IMR-90 (cell line): ENCODE data around the gene AP3D1. TPM values are rescaled to one million over a fixed set of nuclear protein-coding genes. Genes with fewer than 3 reads are reported as not detected.

ENCODE experiments used
- ATAC-seq: fragments of 200-7000 bp; cut with Tn5 transposase; 2 replicates; pipeline ENCODE4 v1.9.1; 2020; ENCODE audit warnings: low read depth, mild to moderate bottlenecking, moderate library complexity
- BruUV-seq: library from RNA; stranded (reverse); fragments of 400-500 nt; replicated peaks from 2 replicates; lab custom pipeline; 2021; lab: Mats Ljungman, UMichigan
- CTCF ChIA-PET: fragments of 300-600 bp; formaldehyde crosslinking; extraction: SDS; loops from one replicate; lab custom pipeline; 2021; ENCODE audit warnings: antibody characterized with exemption; lab: Yijun Ruan, JAX
- POLR2A ChIA-PET: fragments of 300-600 bp; sonication (Branson Sonifier 250); formaldehyde crosslinking; loops from one replicate; lab custom pipeline; 2022; ENCODE audit warnings: antibody characterized with exemption; ENCODE audit not compliant: unreplicated experiment; lab: Charles Lee
- DNase-seq: peaks from one replicate; pipeline ENCODE4 v3.0.0; 2013
- H2AFZ ChIP-seq: replicated peaks from 2 replicates; pipeline ENCODE3; 2013; ENCODE audit warnings: low read length, mild to moderate bottlenecking; ENCODE audit not compliant: poor library complexity
- H2AK5ac ChIP-seq: 2 replicates; pipeline ENCODE4 v1.6.1; 2013; ENCODE audit warnings: low read depth, low read length, inconsistent platforms
- H2AK9ac ChIP-seq: replicated peaks from 2 replicates; pipeline ENCODE3; 2013; ENCODE audit warnings: mild to moderate bottlenecking, low read depth, low read length, moderate library complexity; ENCODE audit not compliant: poor library complexity
- H2BK120ac ChIP-seq: 2 replicates; pipeline ENCODE4 v1.6.1; 2013; ENCODE audit warnings: low read depth, low read length, inconsistent platforms
- H2BK15ac ChIP-seq: 3 replicates; pipeline ENCODE4 v1.6.1; 2013; ENCODE audit warnings: low read depth, low read length, inconsistent platforms
- H2BK20ac ChIP-seq: 2 replicates; pipeline ENCODE4 v1.6.1; 2013; ENCODE audit warnings: low read depth, mild to moderate bottlenecking, inconsistent platforms, low read length, moderate library complexity
- H2BK5ac ChIP-seq: 2 replicates; pipeline ENCODE4 v1.6.1; 2013; ENCODE audit warnings: mild to moderate bottlenecking, low read depth, low read length, inconsistent platforms; ENCODE audit not compliant: poor library complexity, severe bottlenecking
- H3K14ac ChIP-seq: replicated peaks from 2 replicates; pipeline ENCODE4 v1.6.1; 2013; ENCODE audit warnings: low read depth, low read length, inconsistent platforms
- H3K18ac ChIP-seq: 2 replicates; pipeline ENCODE4 v1.6.1; 2013; ENCODE audit warnings: low read depth, low read length, control low read depth
- H3K23ac ChIP-seq: 2 replicates; pipeline ENCODE4 v1.6.1; 2013; ENCODE audit warnings: low read depth, low read length, inconsistent platforms
- H3K27ac ChIP-seq: 2 replicates; pipeline ENCODE4 v1.5.1; 2013; ENCODE audit warnings: mild to moderate bottlenecking, control low read depth, low read length; ENCODE audit not compliant: insufficient read depth
- H3K27me3 ChIP-seq: 2 replicates; pipeline ENCODE4 v1.6.1; 2013; ENCODE audit warnings: low read length; ENCODE audit not compliant: control insufficient read depth, insufficient read depth
- H3K36me3 ChIP-seq: 2 replicates; pipeline ENCODE4 v1.6.1; 2013; ENCODE audit warnings: low read length, mixed read lengths; ENCODE audit not compliant: control insufficient read depth, insufficient read depth
- H3K4ac ChIP-seq: 2 replicates; pipeline ENCODE4 v1.6.1; 2013; ENCODE audit warnings: low read depth, low read length, inconsistent platforms
- H3K4me1 ChIP-seq: 2 replicates; pipeline ENCODE4 v1.6.1; 2013; ENCODE audit warnings: low read length, mixed read lengths; ENCODE audit not compliant: control insufficient read depth, insufficient read depth
- H3K4me2 ChIP-seq: 2 replicates; pipeline ENCODE4 v1.6.1; 2013; ENCODE audit warnings: low read depth, mild to moderate bottlenecking, control low read depth, low read length, moderate library complexity
- H3K4me3 ChIP-seq: 2 replicates; pipeline ENCODE4 v1.5.1; 2013; ENCODE audit warnings: low read depth, mild to moderate bottlenecking, control low read depth, low read length, moderate library complexity; ENCODE audit not compliant: insufficient read depth
- H3K56ac ChIP-seq: 2 replicates; pipeline ENCODE4 v1.6.1; 2013; ENCODE audit warnings: low read length, inconsistent platforms; ENCODE audit not compliant: insufficient read depth; ENCODE audit errors: extremely low read depth
- H3K79me1 ChIP-seq, 2 experiments: 2 replicates each; pipeline ENCODE4 v1.6.1; 2013; ENCODE audit warnings: low read length in 2 of 2, inconsistent platforms in 1 of 2, low read depth in 1 of 2
- H3K9ac ChIP-seq: 2 replicates; pipeline ENCODE4 v1.6.1; 2013; ENCODE audit warnings: low read depth, low read length, control low read depth
- H3K9me1 ChIP-seq: 2 replicates; pipeline ENCODE4 v1.6.1; 2013; ENCODE audit warnings: low read length, inconsistent platforms; ENCODE audit not compliant: insufficient read depth
- H3K9me3 ChIP-seq: 2 replicates; pipeline ENCODE4 v1.6.1; 2013; ENCODE audit warnings: low read length; ENCODE audit not compliant: control insufficient read depth, insufficient read depth
- H4K20me1 ChIP-seq: 2 replicates; pipeline ENCODE4 v1.6.1; 2013; ENCODE audit warnings: low read length, inconsistent platforms; ENCODE audit not compliant: insufficient read depth
- H4K5ac ChIP-seq: 2 replicates; pipeline ENCODE4 v1.6.1; 2013; ENCODE audit warnings: mild to moderate bottlenecking, low read depth, low read length, control low read depth
- H4K8ac ChIP-seq, 2 experiments: 2 replicates each; pipeline ENCODE4 v1.6.1; 2013; ENCODE audit warnings: low read depth in 2 of 2, low read length in 2 of 2, control low read depth in 1 of 2, inconsistent platforms in 1 of 2
- H4K91ac ChIP-seq: 2 replicates; pipeline ENCODE4 v1.6.1; 2013; ENCODE audit warnings: low read depth, low read length, inconsistent platforms; ENCODE audit not compliant: insufficient read depth
- CEBPB ChIP-seq: IDR thresholded peaks from 2 replicates; pipeline ENCODE4 v1.6.1; 2012; ENCODE audit warnings: low read depth, low read length, improper control_type of control experiment
- CTCF ChIP-seq: conservative IDR thresholded peaks from 2 replicates; pipeline ENCODE4 v1.5.1; 2012; ENCODE audit warnings: mild to moderate bottlenecking, low read depth, low read length, improper control_type of control experiment
- ELK1 ChIP-seq: fragments of 150-350 bp; IDR thresholded peaks from 2 replicates; pipeline ENCODE4 v1.6.1; 2016; ENCODE audit warnings: low read depth, mild to moderate bottlenecking, low read length, moderate library complexity, borderline replicate concordance
- MAZ ChIP-seq: IDR thresholded peaks from 2 replicates; pipeline ENCODE4 v1.6.1; 2012; ENCODE audit warnings: low read depth, mild to moderate bottlenecking, low read length, improper control_type of control experiment, moderate library complexity, borderline replicate concordance
- RCOR1 ChIP-seq: IDR thresholded peaks from 2 replicates; pipeline ENCODE4 v1.6.1; 2012; ENCODE audit warnings: mild to moderate bottlenecking, low read length, improper control_type of control experiment; ENCODE audit not compliant: insufficient replicate concordance
- USF2 ChIP-seq: fragments of 150-350 bp; IDR thresholded peaks from 2 replicates; pipeline ENCODE4 v1.6.1; 2017; ENCODE audit warnings: mild to moderate bottlenecking, antibody characterized with exemption, low read length, low read depth
- WGBS, 2 experiments: methylation state at CpG; one replicate each; pipeline versions ENCODE4 v1.1.5 to v1.1.7; 2013; ENCODE audit warnings: missing lambda C conversion rate in 2 of 2; ENCODE audit not compliant: insufficient read length in 1 of 2; ENCODE audit errors: extremely low coverage in 2 of 2; 5-methylcytosine and 5-hydroxymethylcytosine counted together
- dilution Hi-C: fragments of 300-500 bp; cut with HindIII; formaldehyde crosslinking; loops from one replicate; pipeline ENCODE4 v1.14.3; 2018; ENCODE audit warnings: low sequenced_read_pairs; ENCODE audit not compliant: unreplicated experiment
- in situ Hi-C: fragments of 300-500 bp; cut with MboI; formaldehyde crosslinking; loops from 3 replicates; pipeline ENCODE4 v1.14.3; 2019; ENCODE audit warnings: low sequenced_read_pairs, inconsistent platforms, mixed read lengths
- intact Hi-C: fragments of 100-400 bp; cut with micrococcal nuclease; formaldehyde crosslinking; loops from 2 replicates; pipeline ENCODE4 v1.10.0; 2022
- polyA plus RNA-seq, 3 experiments: library from polyadenylated mRNA; depleted of rRNA; stranded (reverse); fragments of >200 nt; gene quantifications; 2 replicates each; pipeline ENCODE4 v1.2.3, GENCODE V29; 2012; ENCODE audit warnings: low replicate concordance in 1 of 3
- total RNA-seq: library from RNA; depleted of rRNA; stranded (reverse); fragments of >200 nt; gene quantifications from 2 replicates; pipeline ENCODE4 v1.2.3, GENCODE V29; 2012

The AP3D1 gene
- total and polyA plus RNA-seq, 2 of the 4 experiments (the other 2 are of a cell fraction), result 75.3 to 129 TPM

GRCh38 chr19:2171349-2172145, 20.2 kb upstream of the AP3D1 start:
- Histone ChIP-seq H2BK20ac (peak overlapping the region; percentile 46; the same call in 1 of the 2 replicates), H3K56ac (no peak overlapping the region), H3K27ac (peak overlapping the region; percentile 28; the same call in 1 of the 2 replicates), H3K14ac (peak overlapping the region; percentile 80), H4K5ac (no peak overlapping the region; the same call in 1 of the 2 replicates), H3K27me3 (no peaks in the 10 kb centered on the region), H2AK5ac (peak overlapping the region; percentile 72; the same call in 1 of the 2 replicates), H2BK15ac (0 out of 3 replicates have a peak overlapping the region, but pooled peaks have one; percentile 40), H4K91ac (peak overlapping the region; percentile 49), H4K8ac (peak overlapping the region in 1 of 2 experiments; percentile 14; a peak in 2 of 4 replicates), H3K23ac (peak overlapping the region; percentile 44), H2AFZ (peak overlapping the region; percentile 70), H3K4me2 (peak overlapping the region; percentile 5), H2BK5ac (peak overlapping the region; percentile 42), H2BK120ac (peak overlapping the region; percentile 44), H3K9me1 (peaks cover 31% of the 10 kb centered on the region), H3K79me1 (peaks cover 14 to 74% of the 10 kb centered on the region in 2 experiments; a peak in 2 of 4 replicates), H4K20me1 (peaks cover 88% of the 10 kb centered on the region), H3K18ac (no peak overlapping the region), H3K9ac (0 out of 2 replicates have a peak overlapping the region, but pooled peaks have one; percentile 4), H3K9me3 (no peaks in the 10 kb centered on the region), H3K4me1 (peaks cover 38% of the 10 kb centered on the region), H3K4ac (peak overlapping the region; percentile 87), H2AK9ac (peak overlapping the region; percentile 89), H3K4me3 (no peak overlapping the region), H3K36me3 (peaks cover 9% of the 10 kb centered on the region)
- DNase-seq (peak; percentile 36), ATAC-seq (no peak)
- dilution Hi-C loops (no loop called here), intact Hi-C loops (no loop called here), in situ Hi-C loops (no loop called here)
- CTCF ChIA-PET, result interaction anchor here (0.7 kb wide), 1 partner anchor 101 kb away, joined by 4 read pairs; no protein-coding TSS in a partner anchor
- POLR2A ChIA-PET, result no interaction called here
- WGBS, 2 experiments, result 29% methylated on average over 7 of the region's 27 CpGs; no CpG with 5 or more reads in 1 of the 2 experiments
- BruUV-seq, result no TSS peak
- no peak for TF ChIP-seq ELK1
- TF ChIP-seq USF2, result no peak
- no peak for TF ChIP-seq MAZ
- no peak for TF ChIP-seq CEBPB
- no peak for TF ChIP-seq RCOR1
- TF ChIP-seq CTCF, result 0 out of 2 replicates have a peak, but pooled peaks have one; percentile 14
